HG02943 (cell line): ENCODE results near the gene ARHGAP24.
"Not testable (repeated sequence)": the region's sequence is repeated elsewhere in the genome, so short reads cannot be mapped to it uniquely, and the experiment has no call there.

Experiments
- ATAC-seq: cut with Tn5 transposase; IDR thresholded peaks from one replicate; pipeline ENCODE4 v1.9.1; 2021; ENCODE audit warnings: mild to moderate bottlenecking, low read depth, moderate library complexity; ENCODE audit not compliant: unreplicated experiment

The ARHGAP24 gene

DNA sequence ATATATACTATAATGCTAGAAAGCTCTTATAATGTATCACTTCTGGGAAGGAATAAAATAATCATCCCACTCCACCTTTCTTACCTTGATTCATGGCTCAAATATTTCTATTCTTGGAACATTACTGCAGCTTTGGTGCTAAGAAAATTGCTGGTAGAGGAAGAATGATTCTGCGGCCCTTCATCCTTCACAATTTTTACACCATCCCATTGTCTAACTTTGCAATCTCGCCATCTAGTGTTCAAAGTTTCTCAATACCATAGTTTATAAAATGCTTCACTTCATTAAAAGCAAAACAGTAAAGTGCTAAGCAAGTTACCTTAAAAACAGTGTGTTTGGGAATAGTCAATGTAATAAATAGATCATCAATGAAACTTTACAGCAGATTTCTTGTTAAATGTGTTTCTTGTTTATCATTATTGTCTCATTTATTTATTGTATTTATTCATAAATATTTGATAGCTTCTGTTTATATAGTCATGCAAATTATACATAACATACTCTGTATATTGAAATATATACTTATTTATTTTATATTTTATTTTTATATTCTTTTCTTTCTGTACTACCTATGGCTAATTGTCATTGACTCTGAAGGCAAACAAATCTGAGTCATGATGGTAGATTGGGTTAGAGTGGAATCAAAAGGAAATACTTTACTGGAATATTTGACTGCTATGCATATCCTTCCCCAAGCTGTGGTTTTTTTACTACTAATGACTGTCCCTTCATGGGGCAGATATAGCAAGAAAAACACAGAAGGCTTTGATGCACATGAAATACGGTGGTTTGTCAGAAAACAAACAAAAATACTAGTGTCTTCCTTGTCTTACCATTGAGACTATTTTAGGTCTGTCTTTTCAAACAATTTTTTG, 494.2 kb downstream of the ARHGAP24 start:
- ATAC-seq: peak; percentile 65

DNA sequence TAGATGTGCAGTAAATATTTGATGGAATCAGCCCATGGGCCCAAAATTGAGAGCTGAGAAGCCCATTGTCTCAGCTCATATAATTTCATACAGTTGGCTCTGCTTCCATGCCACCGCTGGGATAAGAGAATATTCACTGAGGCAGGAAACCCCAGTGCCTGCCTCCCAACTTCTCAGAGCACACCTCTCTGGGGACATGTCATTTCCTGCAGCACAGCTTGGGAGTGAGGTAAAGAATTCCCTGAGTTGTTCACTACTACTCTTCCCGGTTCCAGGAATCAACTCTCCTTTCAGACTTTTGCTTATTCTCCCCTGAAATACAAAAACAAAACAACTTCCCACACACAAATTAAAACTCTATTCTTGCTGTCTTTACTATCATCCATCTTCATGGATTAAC, 495.6 kb downstream of the ARHGAP24 start:
- ATAC-seq: no peak

- peak; percentile 99 for ATAC-seq
Observed at GRCh38 chr4:85979276-85979675, 504.3 kb downstream of the ARHGAP24 start.

- no peak for ATAC-seq
Observed at GRCh38 chr4:85986266-85986665, 511.3 kb downstream of the ARHGAP24 start.

DNA sequence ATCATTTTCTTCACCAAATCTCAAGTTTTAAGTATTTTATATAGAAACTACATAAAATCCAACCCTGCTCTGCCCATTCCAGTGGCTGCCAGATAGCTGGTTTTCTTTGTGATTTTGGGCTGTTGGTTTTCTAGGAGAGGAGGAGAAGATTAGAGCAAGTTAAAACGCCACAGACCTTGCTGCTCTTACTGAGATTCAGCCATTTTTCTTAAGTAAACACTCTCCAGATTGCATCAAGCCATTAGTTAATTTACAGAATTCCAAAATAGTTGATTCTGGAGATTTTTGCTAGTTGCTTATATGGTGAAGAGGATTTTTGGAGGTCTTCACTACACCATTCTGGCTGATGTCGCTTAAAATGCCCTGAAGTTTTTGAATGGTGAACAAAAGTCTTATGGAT, 518.7 kb downstream of the ARHGAP24 start:
- ATAC-seq: no peak

DNA sequence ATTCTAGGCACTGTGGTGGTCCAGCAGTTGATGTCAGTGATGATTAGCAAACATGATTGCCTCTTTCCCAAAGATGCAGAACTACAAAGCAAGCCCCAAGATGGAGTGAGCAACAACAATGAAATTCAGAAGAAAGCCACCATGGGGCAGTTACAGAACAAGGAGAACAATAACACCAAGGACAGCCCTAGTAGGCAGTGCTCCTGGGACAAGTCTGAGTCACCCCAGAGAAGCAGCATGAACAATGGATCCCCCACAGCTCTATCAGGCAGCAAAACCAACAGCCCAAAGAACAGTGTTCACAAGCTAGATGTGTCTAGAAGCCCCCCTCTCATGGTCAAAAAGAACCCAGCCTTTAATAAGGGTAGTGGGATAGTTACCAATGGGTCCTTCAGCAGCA, 519.6 kb downstream of the ARHGAP24 start:
- no peak for ATAC-seq

DNA sequence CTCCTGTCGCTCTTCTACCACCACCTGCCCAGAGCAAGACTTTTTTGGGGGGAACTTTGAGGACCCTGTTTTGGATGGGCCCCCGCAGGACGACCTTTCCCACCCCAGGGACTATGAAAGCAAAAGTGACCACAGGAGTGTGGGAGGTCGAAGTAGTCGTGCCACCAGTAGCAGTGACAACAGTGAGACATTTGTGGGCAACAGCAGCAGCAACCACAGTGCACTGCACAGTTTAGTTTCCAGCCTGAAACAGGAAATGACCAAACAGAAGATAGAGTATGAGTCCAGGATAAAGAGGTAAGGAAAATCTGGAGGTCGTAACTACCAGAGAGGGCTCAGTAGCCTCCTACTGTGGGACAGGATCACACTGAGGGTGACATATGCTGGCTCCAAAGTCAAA, 520.4 kb downstream of the ARHGAP24 start:
- ATAC-seq: no peak

DNA sequence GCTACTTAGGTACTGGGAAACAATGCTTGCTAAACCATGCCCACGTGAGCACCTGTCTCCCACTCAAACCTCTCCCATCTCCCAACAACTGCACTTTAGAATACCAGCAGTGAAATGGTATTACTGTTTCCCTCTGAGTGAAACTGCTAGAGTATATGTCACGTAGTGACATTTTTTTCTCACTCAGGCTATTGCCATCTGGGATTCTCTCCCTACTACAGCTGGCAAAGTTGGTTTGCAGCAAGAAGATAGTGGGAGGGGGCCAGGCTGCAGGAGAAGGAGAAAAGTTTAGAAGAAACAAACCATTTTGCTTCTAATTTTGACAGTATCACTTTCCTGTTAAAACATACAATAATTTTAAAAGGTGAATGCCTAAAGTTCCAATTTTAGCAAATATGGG, 526.6 kb downstream of the ARHGAP24 start:
- ATAC-seq: no peak

DNA sequence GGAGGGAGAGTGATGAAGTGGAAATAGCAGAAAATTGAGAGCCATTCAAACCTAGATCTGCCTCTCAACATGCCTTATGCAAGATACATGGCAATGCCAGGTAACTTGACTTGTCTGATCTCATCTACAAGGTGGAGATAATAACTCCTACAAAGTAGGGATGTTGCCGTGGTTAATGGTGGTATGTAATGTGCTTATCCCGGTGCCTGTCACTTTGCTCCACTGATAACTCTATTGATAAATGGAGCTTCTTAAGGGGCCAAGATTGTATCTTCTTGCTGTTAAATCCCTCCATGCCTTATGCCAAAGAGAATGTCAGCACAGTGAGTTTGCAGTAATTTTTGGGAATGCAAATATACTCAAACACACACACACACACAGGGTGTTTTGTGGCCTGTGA, 529.1 kb downstream of the ARHGAP24 start:
- ATAC-seq: no peak

GRCh38 chr4:86006057-86006456, 531.1 kb downstream of the ARHGAP24 start:
- ATAC-seq: no peak

- ATAC-seq: no peak
Observed at GRCh38 chr4:86007042-86007441, 532.1 kb downstream of the ARHGAP24 start.

DNA sequence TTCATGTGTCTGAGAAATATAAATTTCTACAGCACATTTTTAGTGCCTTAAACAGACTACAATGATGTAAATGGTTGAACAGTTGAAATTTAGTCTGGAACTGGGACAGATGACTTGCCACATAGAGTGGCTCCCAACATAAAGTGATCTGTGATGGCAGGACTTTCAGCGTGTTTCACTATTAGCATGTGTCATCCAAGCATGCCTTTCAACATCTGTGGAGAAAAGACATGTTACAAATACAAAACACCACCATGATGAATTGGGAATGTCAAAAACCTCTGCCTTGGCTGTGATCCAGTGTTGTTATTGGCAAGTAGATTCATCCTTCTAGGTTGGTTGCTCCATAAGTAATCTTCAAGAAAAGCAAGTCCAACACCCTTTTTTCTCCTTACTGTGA, 536.2 kb downstream of the ARHGAP24 start:
- ATAC-seq: no peak

DNA sequence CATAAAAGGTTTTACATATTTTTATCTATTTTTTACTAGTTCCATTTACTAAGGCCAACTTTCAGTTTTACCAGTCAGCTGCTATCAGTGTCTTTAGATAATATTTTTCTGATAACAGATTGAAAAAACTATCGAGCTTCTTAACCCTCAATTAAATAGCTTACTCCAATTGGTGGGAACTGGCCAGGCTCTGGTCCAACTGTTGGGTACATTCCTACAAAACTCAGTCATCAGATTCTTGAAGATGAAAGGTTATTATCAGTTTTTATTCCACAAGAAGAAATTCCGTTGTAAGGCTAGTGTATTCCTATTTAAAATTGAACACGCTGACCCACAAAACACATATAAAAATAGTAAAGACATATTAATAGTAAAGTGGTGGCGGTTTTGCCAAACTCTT, 538.7 kb downstream of the ARHGAP24 start:
- ATAC-seq: no peak

- peak; percentile 58 for ATAC-seq
Observed at GRCh38 chr4:86014599-86014998, 539.6 kb downstream of the ARHGAP24 start.

DNA sequence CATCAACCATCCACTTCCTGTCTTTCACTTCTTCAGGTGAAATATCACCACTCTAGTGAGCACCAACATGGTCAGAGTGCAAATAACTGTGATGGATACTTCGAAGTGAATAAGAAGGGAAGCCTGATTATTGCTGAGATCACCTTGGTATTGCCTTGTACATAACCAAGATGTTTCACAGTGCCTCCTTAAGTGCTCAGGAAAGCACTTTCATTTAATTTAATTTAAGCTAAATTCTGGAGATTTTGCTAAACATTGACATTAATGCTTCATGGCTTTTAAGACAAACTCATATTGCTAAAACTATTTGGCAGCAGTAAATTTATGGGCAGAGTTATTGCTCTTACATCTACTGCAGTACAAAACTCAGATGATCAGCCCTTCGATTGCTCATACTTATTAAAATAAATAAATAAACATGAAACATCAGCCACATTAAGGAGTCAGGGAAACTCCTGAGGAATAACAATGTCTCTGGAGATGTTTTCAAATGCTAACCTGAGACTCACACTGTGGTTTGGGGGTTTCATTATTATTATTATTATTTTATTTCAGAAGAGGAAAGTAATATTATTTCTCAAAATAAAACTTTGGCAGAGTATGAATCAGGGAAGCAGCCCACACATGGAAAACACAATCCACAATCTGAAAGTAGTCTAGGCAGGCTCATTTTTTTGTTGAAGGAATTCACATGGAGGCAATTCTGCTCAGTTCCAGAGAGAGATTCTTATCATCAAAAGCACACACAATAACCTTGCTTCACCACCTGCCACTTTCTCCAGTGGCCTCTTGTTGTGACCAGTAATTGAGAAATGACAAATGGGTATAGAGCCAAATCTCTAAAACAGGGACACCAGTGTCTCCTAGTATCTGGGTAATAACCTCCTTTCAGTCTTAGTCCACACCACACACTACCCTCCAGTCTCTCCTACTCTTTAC, 540.7 kb downstream of the ARHGAP24 start:
- no peak for ATAC-seq

DNA sequence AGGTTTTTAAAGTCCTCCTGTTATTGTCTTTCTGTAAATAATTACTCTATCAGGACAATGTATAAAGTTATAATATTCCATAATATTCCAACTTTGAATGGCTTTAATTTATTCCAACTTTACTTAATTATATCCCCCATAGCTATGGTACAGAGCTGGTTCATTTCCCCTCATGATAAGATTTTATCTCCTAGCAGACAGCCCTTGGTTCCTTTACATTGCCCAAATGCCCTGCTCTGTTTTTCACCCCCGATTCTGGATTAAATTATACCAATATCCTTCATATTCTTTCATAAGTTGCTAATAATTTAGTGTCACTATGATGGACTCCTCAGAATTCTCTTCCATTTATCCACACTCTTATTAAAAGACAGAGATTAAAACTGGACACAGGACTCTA, 544.4 kb downstream of the ARHGAP24 start:
- no peak for ATAC-seq

DNA sequence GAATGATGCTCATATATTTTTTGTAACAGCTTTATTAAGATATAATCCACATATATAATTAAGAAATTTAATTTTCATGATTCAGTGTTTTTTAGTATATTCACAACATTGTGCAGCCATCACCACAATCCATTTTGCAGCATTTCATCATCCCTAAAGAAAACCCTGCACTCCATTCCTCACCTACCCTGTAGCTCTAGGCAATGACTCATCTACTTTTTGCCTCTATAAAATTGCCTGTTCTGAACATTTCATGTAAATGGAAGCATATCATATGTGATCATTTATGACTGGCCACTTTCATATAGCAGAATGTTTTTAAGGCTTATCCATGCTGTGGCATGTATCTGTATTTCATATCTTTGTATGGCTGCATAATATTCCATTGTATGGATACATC, 545.0 kb downstream of the ARHGAP24 start:
- no peak for ATAC-seq

DNA sequence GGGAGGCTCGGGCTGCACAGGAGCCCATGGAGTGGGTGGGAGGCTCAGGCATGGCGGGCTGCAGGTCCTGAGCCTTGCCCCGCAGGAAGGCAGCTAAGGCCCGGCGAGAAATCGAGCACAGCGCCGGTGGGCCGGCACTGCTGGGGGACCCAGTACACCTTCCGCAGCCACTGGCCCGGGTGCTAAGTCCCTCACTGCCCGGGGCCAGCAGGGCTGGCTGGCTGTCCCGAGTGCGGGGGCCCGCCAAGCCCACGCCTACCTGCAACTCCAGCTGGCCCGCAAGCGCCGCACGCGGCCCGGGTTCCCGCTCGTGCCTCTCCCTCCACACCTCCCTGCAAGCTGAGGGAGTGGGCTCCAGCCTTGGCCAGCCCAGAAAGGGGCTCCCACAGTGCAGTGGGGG, 546.7 kb downstream of the ARHGAP24 start:
- not testable (repeated sequence) for ATAC-seq

DNA sequence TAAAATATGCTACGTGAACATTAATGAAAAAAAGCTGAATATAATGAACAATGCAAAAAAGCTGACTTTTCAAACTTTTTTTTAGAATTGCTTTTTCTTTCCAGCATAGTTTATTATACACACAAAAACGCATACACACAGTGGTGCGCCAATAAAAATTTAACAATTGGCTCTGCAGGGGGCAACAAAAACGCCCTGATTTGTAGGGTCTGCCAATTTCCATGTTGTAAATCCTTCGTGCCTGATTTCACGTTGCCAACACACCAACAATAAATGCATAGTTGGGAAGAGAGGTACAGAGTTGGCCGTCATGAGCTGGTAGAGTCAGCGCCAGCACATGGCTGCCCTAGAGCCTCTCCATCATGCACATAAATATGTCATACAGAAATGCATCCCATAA, 551.8 kb downstream of the ARHGAP24 start:
- ATAC-seq: no peak

DNA sequence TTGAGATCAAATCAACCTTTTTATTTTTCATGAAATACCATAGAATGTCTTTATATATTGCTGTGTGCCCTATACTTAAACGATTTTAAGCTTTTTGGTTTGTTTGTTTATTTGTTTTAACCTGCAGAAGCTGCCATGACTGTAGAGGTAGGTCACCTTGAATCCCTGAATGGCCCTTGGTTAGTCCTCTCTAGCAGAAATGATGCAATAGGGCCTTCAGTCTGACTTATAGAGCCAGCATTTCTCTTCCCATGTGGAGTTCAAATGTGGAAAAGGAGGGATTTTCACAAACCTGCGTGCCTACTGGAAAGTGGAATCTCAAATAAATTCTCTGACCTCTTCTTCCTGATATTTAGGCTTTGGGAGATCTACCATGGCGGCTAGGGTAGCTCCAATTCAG, 557.0 kb downstream of the ARHGAP24 start:
- no peak for ATAC-seq

DNA sequence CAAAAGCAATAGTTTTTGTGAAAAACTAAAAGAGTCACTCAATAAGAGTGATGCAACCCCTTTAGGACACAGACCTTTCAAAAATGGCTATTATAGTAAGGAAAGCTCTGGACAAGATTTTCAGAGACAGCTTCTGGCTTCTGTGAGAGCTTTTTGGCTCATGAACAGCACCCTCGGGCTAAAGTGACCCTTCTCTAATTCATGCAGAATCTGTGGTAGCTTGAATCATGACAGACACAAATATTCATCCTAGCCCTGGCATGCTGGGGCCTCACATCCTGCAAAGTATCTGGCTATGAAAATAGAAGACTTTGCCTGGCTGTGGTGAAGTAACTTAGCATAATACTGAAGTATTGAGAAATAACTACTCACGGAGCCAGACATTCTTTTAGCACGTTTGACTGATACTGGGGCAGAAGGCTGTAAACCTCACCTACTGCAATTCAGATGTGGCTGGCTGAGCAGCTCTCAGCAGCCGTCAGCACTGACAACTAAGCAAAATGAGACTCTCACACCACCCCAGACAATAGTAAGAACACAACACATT, 557.6 kb downstream of the ARHGAP24 start:
- no peak for ATAC-seq
